ENCODE results near the gene C10orf62. TPM values are rescaled to one million over a fixed set of nuclear protein-coding genes. Genes with fewer than 3 reads are reported as not detected.

The C10orf62 gene
- total RNA-seq, 1 donor: 0.36 TPM

DNA sequence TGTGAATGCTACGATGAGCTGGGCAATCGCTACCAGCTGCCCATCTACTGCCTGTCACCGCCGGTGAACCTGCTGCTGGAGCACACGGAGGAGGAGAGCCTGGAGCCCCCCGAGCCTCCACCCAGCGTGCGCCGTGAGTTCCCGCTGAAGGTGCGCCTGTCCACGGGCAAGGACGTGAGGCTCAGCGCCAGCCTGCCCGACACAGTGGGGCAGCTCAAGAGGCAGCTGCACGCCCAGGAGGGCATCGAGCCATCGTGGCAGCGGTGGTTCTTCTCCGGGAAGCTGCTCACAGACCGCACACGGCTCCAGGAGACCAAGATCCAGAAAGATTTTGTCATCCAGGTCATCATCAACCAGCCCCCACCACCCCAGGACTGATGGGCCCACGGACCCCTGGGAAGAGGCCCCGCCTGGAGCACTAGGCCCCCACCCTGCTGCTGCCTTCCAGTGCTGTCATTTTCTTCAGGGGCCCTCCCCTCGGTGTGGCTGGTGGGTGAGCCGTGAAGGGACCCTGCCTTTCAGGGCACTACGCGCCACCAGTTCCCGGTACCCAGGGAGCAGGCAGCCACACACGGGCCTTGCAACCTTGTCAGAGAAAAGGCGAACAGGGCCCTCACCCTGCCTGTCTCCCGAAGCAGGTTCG, 19.3 kb upstream of the C10orf62 start:
- Histone ChIP-seq H3K4me1 (ENCODE audit: insufficient read depth, low read length) (peaks cover 20% of the 10 kb centered on the region), H3K27me3 (ENCODE audit: insufficient read depth, low read length) (no peaks in the 10 kb centered on the region)
- TF ChIP-seq, protein P1, sequence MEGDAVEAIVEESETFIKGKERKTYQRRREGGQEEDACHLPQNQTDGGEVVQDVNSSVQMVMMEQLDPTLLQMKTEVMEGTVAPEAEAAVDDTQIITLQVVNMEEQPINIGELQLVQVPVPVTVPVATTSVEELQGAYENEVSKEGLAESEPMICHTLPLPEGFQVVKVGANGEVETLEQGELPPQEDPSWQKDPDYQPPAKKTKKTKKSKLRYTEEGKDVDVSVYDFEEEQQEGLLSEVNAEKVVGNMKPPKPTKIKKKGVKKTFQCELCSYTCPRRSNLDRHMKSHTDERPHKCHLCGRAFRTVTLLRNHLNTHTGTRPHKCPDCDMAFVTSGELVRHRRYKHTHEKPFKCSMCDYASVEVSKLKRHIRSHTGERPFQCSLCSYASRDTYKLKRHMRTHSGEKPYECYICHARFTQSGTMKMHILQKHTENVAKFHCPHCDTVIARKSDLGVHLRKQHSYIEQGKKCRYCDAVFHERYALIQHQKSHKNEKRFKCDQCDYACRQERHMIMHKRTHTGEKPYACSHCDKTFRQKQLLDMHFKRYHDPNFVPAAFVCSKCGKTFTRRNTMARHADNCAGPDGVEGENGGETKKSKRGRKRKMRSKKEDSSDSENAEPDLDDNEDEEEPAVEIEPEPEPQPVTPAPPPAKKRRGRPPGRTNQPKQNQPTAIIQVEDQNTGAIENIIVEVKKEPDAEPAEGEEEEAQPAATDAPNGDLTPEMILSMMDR (IDR thresholded peaks at IDR 0.05; ENCODE audit: extremely low read depth, low read depth, low read length): no peak

DNA sequence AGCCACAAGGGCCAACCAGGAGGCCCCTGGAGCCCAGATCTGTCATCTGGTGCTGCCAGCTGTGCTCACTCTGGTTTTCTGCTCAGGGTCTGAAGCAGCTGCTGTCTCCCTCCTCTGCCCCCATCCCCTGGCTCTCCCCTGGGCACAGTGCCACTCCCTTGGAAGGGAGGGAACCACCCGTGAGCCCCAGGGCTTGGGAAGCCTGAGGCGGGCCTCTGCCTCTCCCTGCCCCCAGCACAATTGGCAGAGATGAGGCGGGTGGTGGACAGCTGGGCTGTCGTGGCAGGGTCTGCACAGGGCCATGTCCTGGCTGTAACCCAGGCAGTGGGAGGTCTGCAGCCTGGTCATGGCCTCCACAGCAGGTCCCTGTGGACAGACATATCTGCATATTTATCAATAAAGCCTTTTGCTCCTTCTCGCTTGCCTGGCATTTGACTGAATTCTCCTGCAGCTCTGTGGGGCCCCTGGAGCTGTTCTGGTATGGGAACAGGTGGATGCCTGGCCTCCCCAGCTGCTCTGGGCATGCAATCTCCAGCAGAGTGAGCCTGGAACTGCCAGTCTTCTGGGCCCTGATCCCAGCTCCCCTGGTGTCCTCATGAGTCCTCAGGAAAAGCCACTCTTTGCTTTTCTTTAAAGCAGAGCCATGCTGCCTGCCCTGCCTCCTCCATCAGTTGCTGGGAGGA, 18.6 kb upstream of the C10orf62 start:
- TF ChIP-seq, protein P1 (IDR thresholded peaks at IDR 0.05; ENCODE audit: extremely low read depth, low read depth, low read length): no peak
- no peak overlapping the region for H3K27ac ChIP-seq (ENCODE audit: low read depth, low read length)
- H3K4me2 ChIP-seq (ENCODE audit: insufficient read depth, low read length): no peak overlapping the region
- H3K79me2 ChIP-seq (ENCODE audit: insufficient read depth, low read length): peaks cover 2% of the 10 kb centered on the region
- H2AFZ ChIP-seq (ENCODE audit: low read length): no peak overlapping the region
- no peak overlapping the region for H3K4me3 ChIP-seq (ENCODE audit: insufficient read depth, low read length)
- no peaks in the 10 kb centered on the region for H3K27me3 ChIP-seq (ENCODE audit: insufficient read depth, low read length)
- peaks cover 20% of the 10 kb centered on the region for H3K4me1 ChIP-seq (ENCODE audit: insufficient read depth, low read length)
- DNase-seq (ENCODE audit: insufficient read length, low spot score, missing footprints): no peak
- no peaks in the 10 kb centered on the region for H3K9me3 ChIP-seq (ENCODE audit: low read depth, low read length)
- no peaks in the 10 kb centered on the region for H4K20me1 ChIP-seq (ENCODE audit: insufficient read depth, low read length)
- H3K36me3 ChIP-seq (ENCODE audit: insufficient read depth, low read length): peaks cover 12% of the 10 kb centered on the region

More for the DNA sequence above, 19.3 kb upstream of the C10orf62 start:
- H3K9me3 ChIP-seq (ENCODE audit: low read depth, low read length): no peaks in the 10 kb centered on the region
- no peak overlapping the region for H3K4me3 ChIP-seq (ENCODE audit: insufficient read depth, low read length)
- H3K4me2 ChIP-seq (ENCODE audit: insufficient read depth, low read length): no peak overlapping the region
- peaks cover 2% of the 10 kb centered on the region for H3K79me2 ChIP-seq (ENCODE audit: insufficient read depth, low read length)
- no peak for DNase-seq (ENCODE audit: insufficient read length, low spot score, missing footprints)
- no peak overlapping the region for H3K27ac ChIP-seq (ENCODE audit: low read depth, low read length)
- peaks cover 12% of the 10 kb centered on the region for H3K36me3 ChIP-seq (ENCODE audit: insufficient read depth, low read length)
- H2AFZ ChIP-seq (ENCODE audit: low read length): no peak overlapping the region
- H4K20me1 ChIP-seq (ENCODE audit: insufficient read depth, low read length): no peaks in the 10 kb centered on the region

DNA sequence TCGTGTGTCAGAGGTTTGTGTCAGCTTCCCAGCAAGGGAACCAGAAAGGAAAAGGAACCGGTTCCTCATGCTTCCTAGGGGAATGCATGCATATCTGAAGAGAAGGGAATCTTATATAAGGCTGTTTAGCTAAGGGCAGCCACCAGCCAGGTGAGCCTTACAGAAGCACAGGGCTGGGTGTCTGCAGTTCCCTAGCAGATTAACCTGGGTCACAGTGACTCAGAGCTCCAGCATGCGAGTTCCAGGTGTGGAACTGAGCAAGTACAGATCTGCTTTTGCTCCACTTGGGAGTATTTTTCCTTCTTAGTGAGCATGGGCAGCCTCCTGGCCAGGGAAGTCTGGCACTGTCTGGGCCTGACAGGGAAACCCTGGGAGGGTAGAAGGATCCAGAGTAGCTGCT, 17.9 kb upstream of the C10orf62 start:
- H3K9me3 ChIP-seq (ENCODE audit: low read depth, low read length): no peaks in the 10 kb centered on the region
- peaks cover 12% of the 10 kb centered on the region for H3K36me3 ChIP-seq (ENCODE audit: insufficient read depth, low read length)
- H3K4me1 ChIP-seq (ENCODE audit: insufficient read depth, low read length): peaks cover 20% of the 10 kb centered on the region
- no peak for DNase-seq (ENCODE audit: insufficient read length, low spot score, missing footprints)
- H3K4me3 ChIP-seq (ENCODE audit: insufficient read depth, low read length): no peak overlapping the region
- no peak overlapping the region for H3K27ac ChIP-seq (ENCODE audit: low read depth, low read length)
- TF ChIP-seq, protein P1 (IDR thresholded peaks at IDR 0.05; ENCODE audit: extremely low read depth, low read depth, low read length): no peak
- H2AFZ ChIP-seq (ENCODE audit: low read length): no peak overlapping the region
- H3K79me2 ChIP-seq (ENCODE audit: insufficient read depth, low read length): peaks cover 2% of the 10 kb centered on the region
- H4K20me1 ChIP-seq (ENCODE audit: insufficient read depth, low read length): no peaks in the 10 kb centered on the region
- H3K4me2 ChIP-seq (ENCODE audit: insufficient read depth, low read length): no peak overlapping the region
- no peaks in the 10 kb centered on the region for H3K27me3 ChIP-seq (ENCODE audit: insufficient read depth, low read length)

DNA sequence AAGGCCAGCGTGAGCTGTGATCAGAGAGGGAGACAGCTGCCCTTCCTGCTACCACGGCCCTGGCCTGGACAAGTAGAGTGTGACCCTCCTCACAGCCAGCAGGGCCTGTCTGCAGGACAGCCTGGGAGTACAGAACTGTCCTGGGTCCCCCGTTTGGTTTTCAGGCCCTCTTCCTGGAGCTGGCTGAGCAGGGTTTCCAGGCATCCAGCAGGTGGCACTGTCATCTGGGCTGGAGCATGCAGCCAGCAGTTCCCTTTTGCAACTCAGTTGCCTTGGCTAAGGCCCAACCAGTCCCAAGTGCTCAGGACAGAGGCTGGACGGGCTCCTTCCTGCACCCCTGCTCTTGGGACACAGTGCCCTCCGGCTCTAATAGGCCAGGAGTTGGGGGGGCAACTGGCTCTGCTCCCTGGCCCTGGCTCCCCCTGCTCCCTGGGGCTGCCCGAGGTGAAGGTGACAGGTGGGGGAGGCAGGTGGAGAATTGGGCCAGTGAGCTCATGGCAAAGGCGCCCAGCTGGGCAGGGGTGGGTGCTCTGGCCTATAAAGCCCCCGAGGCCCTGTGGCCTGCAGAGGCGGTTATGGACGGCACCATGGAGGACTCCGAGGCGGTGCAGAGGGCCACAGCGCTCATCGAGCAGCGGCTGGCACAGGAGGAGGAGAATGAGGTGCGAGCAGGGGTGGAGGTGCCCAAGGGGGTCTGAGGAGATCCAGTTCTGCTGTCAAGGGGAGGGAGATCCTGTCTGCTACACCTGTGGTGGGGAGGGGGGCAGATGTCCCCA, 17.1 kb upstream of the C10orf62 start, which contains the start of gene ANKRD2:
Gene ANKRD2, plus strand, starts transcription at position 566 of the 776 bp plus-strand sequence. Its CDS starts 10 bp downstream, at position 576.
- no peaks in the 10 kb centered on the region for H3K9me3 ChIP-seq (ENCODE audit: low read depth, low read length)
- peak within 1 kb of the TSS; percentile 28 for H3K27ac ChIP-seq (ENCODE audit: low read depth, low read length)
- TF ChIP-seq, protein P1 (IDR thresholded peaks at IDR 0.05; ENCODE audit: extremely low read depth, low read depth, low read length): peak; percentile 92
- H3K36me3 ChIP-seq (ENCODE audit: insufficient read depth, low read length): peaks cover 12% of the 10 kb centered on the region
- H3K79me2 ChIP-seq (ENCODE audit: insufficient read depth, low read length): no peaks in the 10 kb centered on the region
- no peaks in the 10 kb centered on the region for H3K27me3 ChIP-seq (ENCODE audit: insufficient read depth, low read length)
- no peak within 1 kb of the TSS for H3K4me2 ChIP-seq (ENCODE audit: insufficient read depth, low read length)
- H3K4me3 ChIP-seq (ENCODE audit: insufficient read depth, low read length): no peak within 1 kb of the TSS
- H3K4me1 ChIP-seq (ENCODE audit: insufficient read depth, low read length): peaks cover 20% of the 10 kb centered on the region
- H2AFZ ChIP-seq (ENCODE audit: low read length): no peak within 1 kb of the TSS
- no peaks in the 10 kb centered on the region for H4K20me1 ChIP-seq (ENCODE audit: insufficient read depth, low read length)
- peak; percentile 96 for DNase-seq (ENCODE audit: insufficient read length, low spot score, missing footprints)
